ENCODE results near the gene ARMS2. TPM values are rescaled to one million over a fixed set of nuclear protein-coding genes. Genes with fewer than 3 reads are reported as not detected.

The ARMS2 gene
- total RNA-seq, 2 experiments from 2014 or later, result not detected

DNA sequence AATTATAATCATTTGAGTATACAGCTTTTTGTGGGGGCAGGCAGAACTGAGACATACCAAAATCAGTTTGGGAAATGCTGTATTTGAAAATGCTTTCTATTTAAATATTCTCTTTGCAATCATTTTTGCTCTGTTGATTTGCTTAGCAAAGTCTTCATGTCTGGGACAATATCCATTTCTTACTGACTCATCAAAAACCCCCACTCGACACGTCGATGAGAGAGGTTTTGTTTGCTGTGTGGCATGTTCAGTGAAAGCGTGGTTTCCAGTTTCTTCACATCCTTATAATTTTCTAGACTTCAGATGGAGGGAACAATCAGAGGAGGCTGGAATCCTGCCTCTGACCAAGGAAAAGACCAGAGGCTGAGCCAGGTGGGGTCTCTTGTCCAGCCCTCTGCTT lies 35.8 kb downstream of the ARMS2 start:
- POLR2A ChIA-PET, result no interaction called here
- CTCF ChIA-PET, result interaction anchor here (1.1 kb wide), 1 partner anchor 31 kb away, joined by 3 read pairs; no protein-coding TSS in a partner anchor

DNA sequence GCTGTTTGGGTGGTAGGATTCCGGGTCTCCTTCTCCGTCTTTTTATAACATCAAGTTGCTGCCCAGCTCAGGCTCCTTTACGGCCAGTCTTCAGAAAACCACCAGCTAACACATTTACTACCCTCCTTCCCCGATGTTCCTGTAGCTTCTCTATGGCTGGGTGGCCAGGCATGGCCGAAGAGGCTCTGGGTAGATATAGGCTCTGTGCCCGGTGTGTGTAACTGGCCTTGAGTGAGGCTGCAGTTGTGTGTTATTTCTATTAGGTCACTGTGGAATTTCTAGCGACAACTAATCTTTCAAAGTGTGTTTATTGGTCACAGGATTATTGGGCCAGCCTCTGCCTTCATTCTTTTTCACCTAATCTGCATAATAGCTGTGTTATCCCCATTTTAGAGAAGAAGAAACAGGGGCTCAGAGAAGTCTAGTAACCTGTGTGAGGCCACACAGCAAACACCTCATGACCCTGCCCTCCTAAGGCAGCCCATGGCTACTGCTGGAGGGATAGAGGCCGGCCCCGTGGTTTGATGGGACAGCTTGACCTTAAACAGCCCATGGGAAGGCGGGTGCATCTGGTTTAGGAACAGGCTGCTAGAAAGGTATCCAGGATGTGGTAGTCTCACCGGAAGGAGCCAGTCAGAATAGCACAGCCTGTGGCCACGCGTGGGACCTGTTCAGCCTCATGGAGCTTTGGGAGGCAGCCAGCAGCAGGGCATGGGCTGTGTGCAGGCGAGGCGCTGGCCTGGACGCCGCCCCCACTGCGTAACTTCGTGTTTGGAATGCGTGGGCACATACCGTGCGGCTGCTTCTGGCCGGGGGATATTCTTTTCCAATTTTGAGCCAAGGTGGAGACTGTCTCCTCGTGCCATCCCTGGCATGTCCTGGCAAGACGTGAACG lies 36.6 kb downstream of the ARMS2 start:
- ChIA-PET POLR2A (no interaction called here), CTCF (no interaction called here)

DNA sequence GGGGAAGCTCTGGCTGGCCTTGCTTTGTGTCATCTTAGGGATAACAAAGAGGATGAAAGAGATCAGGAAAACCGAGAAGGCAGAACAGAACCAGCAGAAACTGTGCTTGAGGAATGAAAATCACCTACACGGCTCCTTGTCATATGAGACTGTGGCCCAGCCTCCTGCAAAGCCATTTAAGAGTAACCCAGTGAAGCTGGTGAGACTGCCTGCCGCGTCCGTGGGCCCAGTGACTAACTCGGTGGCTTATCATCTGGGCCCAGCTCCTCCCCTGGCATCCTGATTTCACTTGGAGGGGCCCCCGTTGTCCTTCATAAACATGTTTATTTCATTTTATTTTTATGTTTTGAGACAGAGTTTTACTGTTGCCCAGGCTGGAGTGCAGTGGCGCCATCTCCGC lies 37.6 kb downstream of the ARMS2 start:
- POLR2A ChIA-PET, result no interaction called here
- CTCF ChIA-PET, result no interaction called here

DNA sequence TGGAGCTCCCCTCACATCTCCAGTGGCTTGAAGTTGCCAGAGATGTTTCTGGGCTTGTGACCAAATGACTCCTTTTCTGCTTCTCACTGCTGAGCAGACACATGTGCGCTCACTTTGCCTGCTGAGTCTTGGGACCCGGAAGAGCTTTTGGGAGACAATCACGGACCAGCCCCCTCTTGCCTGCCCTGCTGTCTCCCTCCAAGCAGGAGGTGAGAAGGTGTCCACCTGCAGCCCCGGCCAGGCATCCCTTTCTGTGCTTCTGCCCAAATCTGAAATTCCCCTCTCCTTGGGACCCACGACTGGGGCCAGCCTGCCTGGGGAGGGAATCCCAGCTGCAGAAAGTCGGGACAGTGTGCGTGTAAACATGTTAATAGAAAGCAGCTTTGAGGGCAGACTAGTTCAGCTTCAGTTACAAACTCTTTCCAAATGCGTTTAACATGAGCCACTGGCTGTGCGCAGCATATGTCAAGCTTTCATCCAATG lies 38.6 kb downstream of the ARMS2 start:
- POLR2A ChIA-PET, result no interaction called here
- CTCF ChIA-PET, result no interaction called here

DNA sequence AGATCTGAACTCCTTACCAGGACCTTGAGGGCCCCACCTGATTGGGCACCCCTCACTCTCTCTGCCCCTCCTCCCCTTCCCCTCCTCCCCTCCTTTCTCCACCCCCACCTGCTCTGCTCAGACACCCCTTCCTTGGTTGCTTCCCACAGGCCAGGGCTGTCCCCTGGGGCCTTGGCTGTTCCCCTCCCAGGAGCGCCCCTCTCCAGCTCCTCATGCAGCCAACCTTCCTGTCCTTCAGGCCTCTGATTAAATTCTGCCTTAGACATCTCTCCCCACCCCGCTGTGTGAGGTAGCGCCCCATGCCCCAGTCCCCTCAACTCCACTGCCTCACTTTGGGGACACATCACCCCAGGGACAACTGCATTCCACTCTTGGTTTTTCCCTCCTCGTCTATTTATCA lies 39.3 kb downstream of the ARMS2 start:
- ChIA-PET POLR2A (no interaction called here), CTCF (interaction anchor here (0.6 kb wide), 1 partner anchor 59 kb away, joined by 4 read pairs; no protein-coding TSS in a partner anchor)

DNA sequence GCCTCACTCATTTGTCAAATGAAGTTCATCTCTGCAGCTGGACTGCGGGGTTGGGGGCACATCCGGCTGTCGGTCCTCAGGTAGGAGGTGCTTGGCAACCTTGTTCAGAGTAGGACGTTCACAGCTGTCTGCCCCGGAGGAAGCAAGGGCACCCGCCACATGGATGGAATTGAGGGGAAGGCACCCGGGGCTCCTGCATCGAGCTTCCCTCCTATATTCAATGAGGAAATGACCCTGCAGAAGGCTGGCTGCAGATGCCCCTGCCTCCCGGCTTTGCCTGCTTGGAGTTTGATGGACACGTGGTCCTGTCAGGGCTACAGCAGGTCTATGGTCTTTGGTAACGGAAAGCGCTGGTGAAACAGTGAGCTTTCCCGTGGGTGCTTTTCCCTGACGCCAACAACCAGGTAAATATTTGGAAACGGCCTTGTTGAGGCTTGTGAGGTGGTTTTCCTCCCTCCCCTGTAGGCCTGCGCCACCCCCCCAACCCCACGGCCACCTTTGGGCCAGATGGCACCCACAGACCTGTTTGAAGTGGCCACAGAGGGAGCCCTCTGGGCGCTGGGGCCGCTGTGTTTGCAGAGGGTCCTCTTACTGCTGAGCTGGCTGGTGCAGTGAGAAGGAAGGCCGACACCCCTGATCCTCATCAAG lies 39.8 kb downstream of the ARMS2 start:
- POLR2A ChIA-PET, result no interaction called here
- CTCF ChIA-PET, result interaction anchor here (0.6 kb wide), 1 partner anchor 58 kb away, joined by 4 read pairs; no protein-coding TSS in a partner anchor

DNA sequence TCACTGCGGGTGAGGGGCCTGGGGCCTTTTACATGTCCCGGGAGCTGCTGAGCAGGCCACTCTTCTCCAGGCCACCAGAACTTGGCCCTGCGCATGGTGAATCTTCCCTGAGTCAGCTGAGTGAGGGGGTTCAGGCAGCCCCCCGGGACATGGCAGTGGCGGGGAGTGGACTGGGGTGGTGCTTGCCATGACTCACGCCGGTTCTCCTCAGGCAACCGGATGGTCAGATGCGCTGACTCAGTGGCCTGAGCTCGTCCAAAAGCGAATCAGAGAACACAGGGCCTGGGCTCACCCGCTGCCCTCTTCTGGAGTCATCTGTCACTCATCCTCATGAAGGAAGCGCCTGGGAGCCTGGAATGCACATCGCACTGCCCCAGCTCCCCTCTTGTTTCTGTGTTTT lies 40.4 kb downstream of the ARMS2 start:
- ChIA-PET CTCF (no interaction called here), POLR2A (no interaction called here)

DNA sequence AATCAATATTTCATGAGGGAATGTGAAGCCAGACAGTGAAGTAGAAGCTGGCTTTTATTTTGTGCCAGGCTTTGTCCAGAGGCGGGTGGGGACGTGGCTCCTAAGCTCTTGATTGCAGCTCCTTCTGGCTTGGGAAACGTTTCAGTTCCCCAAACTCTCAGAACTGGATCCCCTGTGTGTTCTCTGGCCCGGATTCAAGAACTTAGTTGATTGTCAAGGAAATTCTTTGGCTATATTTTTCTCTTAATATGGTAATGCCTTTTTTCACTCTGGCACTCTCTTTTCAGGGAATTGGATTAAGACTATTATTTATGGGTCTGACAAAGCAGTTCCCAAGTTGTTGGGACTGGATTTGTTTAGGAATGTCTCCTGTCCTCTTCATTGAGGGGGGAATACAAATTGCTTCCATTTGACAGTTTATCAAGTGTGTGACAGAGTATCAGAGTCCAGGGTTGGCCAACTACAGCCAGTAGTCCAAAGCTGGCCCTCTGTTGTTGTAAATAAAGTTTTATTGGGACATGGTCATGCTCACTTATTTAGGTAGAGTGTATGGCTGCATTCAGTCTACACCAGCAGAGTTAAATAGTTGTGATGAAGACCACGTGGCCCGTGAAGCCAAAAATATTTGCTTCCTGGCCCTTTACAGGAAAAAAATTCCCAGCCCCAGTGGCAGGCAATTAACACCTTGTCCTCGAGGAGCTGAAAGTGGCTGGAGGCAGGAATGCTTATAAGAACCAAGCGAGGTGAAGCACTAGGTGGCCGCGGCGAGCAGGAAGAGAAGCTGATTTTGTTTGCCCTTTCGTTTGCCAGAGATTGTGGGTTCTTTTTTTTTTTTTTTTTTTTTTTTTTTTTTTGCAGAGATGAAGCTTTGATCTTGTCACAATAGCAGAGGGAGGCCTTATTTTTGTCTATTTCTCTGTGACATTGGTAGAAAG lies 41.2 kb downstream of the ARMS2 start:
- CTCF ChIA-PET, result no interaction called here
- POLR2A ChIA-PET, result no interaction called here

DNA sequence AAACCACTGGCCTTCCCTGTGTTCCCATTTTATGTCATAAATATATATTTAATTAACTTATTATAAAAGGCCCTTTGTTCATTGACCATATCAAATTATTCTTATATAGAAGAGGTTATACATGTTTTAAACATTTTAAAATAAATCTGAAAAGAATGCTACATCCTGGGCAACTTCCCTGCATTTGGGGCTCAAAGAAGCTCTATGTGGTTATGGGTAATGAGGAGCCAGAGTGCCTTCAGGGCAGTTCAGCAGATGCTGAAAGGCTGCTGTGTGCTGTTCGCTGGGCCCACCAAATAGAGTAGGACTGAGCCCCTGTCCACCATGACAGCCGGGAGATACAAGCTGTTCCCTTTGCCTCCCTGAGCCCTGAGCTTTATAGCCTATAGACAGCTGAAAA lies 42.8 kb downstream of the ARMS2 start:
- POLR2A ChIA-PET, result no interaction called here
- CTCF ChIA-PET, result no interaction called here

DNA sequence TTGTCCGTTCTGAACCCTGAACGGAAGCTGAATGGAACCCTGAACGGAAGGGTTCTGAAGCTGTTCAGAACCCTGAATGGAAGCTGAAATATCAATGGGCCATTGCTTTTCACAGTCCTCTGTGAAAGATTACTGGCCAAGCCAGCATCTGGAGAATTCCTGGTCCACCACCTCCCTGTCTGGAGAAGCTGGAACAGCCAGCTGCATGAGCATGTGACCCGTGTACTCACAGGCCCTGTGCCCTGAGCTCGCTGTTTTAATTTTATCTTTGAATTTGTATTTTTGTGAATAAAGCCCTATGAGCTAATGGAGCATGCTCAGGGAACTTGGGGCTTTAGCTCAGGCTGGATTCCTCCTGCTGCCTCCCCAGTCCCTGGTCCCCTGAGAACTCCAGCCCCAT lies 44.1 kb downstream of the ARMS2 start:
- CTCF ChIA-PET, result interaction anchor here (0.8 kb wide), 1 partner anchor 67 kb away, joined by 3 read pairs; no protein-coding TSS in a partner anchor
- POLR2A ChIA-PET, result no interaction called here

DNA sequence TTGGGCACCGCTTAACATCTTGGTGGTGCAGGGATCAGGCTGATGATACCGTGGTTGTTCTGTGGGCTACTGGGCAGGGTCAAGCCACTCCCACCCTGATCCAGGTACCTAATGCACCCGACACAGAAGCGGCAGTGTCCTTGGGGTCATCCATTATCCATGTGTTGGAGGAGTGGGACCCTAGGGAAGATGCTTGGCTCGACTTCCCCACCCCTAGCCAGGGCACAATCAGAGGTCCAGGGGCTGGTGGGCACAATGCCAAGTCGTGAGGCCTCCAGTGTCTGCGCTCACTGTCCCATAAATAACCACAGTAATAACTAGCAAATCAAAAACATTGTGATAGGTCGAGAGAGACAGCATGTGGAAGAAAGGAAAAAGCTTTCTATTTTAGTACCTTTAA lies 44.6 kb downstream of the ARMS2 start:
- CTCF ChIA-PET, result interaction anchor here (0.8 kb wide), 1 partner anchor 66 kb away, joined by 3 read pairs; no protein-coding TSS in a partner anchor
- POLR2A ChIA-PET, result no interaction called here

DNA sequence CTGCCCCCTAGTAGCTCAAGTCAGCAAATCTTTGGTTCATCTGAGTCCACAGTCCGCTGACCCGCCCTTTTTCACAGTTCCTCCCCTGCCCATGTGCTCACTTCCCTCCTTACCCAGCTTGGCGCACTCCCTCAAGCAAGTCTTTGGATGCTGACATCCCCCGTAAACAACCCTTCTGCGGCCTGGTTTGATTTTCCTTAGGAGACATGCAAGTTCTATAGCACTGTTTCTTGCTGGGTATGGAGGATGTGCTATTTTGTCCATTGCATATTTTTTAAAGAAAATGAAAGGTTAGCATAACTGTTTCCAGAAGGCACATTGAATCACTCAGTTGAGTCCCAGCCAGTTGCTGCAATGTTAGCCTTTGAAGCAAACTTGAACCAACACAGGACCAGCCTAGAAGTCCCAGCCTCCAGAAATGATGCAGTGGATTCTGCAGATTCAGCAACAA lies 45.1 kb downstream of the ARMS2 start:
- POLR2A ChIA-PET, result no interaction called here
- CTCF ChIA-PET, result no interaction called here

DNA sequence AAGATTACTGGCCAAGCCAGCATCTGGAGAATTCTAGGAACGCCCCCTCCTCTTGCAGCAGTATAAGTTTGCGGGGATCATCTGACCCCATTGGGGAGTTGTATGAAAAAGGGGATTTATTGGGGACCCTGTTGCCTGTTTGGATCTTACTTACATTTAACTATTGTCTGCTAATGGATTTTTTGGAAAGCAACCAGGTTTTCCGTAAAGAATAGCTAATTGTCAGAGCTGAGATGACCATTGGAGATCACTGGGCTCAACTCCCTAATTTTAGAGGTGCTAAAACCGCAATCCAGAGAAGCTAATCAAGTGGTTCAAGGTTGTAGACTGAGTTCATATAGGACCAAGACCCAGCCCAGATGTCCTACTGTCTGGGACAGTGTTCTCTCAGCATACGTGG lies 45.7 kb downstream of the ARMS2 start:
- ChIA-PET CTCF (no interaction called here), POLR2A (no interaction called here)

DNA sequence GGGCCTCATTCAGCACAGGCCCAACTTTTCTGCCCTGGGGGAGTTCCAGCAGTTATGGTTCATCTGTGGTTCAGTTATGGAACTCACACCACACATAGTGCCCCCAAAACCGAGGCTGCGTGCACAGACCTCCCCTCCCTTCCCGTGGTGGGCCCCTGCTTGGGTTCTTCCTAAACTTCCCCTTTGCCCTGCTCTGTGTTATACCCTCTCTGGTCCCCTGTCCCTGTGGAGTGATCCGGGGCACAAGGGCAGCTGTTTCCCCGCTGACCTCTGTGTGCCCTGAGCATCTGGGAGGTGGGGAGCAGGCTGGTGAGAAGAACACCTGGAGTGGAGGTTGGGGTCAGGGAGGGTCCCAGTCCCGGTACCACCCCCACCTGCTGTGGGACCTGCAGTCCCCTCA lies 46.3 kb downstream of the ARMS2 start:
- ChIA-PET POLR2A (no interaction called here), CTCF (no interaction called here)

DNA sequence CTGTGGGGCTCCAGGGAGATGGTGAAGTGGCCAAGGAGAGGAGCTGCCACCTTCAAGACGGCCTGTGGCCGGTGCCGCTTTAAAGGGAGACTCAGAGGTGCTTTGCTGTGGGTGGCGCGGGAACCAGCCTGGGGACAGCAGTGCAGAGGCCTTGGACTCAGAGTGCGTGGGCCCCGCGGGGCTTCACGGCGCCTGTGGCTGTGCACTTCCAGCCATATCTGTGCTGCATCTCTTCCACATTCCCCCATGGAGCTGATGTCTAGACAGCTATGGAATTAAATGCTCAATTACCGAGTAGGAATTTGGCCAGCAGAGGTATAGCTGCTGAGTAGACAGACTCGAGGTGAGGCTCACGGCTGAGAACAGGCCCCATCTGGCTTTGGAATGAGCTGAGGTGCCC lies 48.6 kb downstream of the ARMS2 start:
- ChIA-PET POLR2A (no interaction called here), CTCF (no interaction called here)

DNA sequence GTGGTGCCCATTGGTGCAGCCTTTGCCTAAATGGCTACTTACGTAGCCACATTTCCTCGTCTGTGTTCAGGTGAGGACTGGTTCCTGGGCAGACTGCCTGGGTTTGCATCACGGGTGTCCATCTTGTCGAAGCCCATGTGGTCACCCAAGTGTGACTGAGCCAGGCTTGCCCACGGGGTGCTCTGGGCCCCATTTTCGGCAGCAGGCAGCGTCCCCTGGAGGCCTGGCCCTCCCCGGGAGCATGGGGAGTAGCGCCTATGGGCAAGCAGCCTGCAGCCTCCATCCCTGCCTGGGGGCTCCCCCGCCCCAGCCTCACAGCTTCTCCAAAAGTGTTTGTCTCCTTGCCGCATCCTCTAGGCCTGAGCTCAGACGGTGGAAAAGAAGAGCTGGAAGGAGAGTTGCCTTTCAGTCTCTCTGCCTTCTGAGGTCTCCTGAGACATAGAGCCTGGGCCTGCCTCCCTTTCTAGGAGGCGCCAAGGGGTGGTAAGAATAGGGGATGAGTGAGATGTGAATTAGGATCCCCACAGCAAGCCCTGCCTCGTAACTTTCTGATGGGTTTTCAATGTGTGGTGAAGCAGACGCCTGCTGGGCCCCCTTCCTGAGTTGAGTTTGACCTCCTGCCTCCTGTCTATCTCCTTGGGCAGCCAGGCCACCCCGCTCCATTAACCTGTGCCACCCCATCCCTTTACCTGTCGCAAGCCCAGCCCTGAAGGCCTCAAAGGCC lies 49.6 kb downstream of the ARMS2 start:
- POLR2A ChIA-PET, result no interaction called here
- CTCF ChIA-PET, result no interaction called here

DNA sequence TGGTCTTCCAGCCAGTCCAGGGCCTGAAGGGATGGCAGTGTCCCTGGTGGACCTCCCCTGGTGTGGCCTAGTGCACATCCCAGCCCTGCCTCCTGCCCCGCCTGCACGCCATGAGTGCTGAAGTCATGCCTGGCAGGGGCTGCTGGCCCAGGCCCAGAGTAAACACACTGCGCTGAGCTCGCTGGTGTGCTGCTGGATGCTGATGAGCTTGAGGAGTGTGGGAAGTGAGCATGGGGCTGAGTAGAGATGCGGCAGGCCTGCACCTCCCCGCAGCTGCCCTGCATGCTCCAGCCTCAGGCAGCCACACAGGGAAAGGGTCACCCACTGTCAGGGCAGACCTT lies 50.1 kb downstream of the ARMS2 start:
- ChIA-PET CTCF (no interaction called here), POLR2A (no interaction called here)

DNA sequence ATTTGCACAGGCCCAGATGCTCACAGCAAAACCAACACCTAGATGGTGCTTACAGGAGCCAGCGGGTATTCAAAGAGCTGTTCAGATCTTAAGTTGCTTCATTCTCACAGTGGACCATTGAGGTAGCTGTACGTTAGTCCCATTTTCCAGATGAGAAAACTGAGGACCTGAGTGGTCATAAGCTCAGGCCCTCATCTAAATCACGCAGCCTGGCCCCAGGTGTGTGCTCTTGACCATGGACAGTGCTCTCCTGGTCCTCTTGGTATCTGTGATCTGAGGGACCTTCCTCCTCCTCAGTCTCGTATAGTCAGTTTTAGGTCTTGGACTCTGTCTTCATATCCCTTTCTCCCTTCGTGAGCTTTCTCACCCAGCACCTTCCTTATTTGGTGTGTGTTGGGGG lies 50.6 kb downstream of the ARMS2 start:
- CTCF ChIA-PET, result no interaction called here
- POLR2A ChIA-PET, result no interaction called here

DNA sequence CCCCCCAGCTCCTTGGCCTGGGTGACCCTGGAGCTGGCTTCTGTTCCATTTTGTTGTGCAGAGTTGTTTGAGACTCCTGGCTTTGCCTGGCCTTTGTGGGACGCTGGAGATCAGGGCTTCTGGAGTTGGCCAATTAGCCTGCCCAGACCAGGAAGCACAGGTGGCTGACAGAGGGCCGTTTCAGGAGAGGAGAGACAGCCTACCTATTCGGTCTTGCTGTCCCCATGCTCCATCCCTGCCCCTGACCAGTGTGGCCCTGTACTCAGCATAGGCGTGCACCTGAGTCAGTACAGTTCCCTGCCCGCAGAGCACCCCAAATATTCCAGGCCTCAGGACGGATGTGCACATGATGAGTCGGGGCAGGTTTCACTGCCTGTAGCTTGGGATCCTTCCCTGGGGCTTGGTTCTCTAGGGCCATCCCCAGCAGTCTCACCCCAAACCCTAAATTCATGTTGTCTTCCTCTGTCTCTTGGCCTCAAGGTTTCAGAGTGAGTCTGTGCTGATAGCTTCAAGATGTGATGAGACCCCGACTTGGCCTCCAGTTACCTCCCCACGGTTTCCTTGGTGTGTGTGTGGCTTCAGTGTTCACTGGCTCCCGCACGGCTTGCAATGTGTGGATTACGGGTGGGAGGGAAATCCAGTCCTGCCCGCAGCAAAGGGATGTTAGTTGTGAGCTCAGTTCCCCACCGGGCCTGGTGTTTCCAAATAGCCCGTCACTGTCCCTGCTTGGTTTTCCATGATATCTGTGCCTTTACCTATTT lies 51.6 kb downstream of the ARMS2 start:
- CTCF ChIA-PET, result no interaction called here
- POLR2A ChIA-PET, result no interaction called here

Data from activated CD8-positive, alpha-beta memory T cell treated with anti-CD3 and anti-CD28 coated beads for 36 hours (primary cell).